ENCODE results near the gene PTPRM.

DNA sequence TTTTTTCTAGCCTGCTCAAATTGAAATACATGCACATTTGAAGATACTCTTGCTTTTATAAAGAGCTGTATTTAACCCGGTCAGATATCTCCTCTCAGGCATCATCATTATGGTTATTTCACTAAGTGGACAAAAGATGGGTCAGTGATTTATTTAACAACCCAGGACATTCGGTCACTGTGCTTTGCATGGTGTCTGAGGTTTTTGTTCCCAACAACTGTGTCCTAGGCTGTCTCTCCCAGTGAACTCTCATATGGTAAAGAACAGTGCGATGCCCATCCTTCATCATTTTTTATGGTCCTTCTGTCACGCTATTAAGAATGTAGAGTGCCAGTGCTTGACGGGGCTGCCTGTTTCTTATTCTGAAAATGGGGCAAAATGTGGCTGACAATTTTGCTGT, 372.4 kb downstream of the PTPRM start:
- TF ChIP-seq TAF1 (IDR thresholded peaks at IDR 0.05; ENCODE audit: low read depth, low read length): no peak
- TF ChIP-seq POLR2A (IDR thresholded peaks at IDR 0.05; ENCODE audit: low read depth, low read length): no peak
- no peak for TF ChIP-seq POLR2AphosphoS5 (IDR thresholded peaks at IDR 0.05; ENCODE audit: low read depth, low read length)
- TF ChIP-seq SPI1 (IDR thresholded peaks at IDR 0.05; ENCODE audit: low read depth, low read length): no peak

Data from GM12891 (cell line).